AG09319 (cell line): ENCODE measurements around the gene SRSF1.
A peak's percentile ranks its signal among the peaks of the same experiment; 100 is the strongest.

Experiments used
- DNase-seq: peaks from one replicate; pipeline ENCODE4 v3.0.0-alpha.2; 2010; ENCODE audit warnings: low read depth; ENCODE audit errors: extremely low read depth
- CTCF ChIP-seq: IDR thresholded peaks from 2 replicates; pipeline ENCODE4 v1.5.1; 2011; ENCODE audit warnings: low read depth, mild to moderate bottlenecking, inconsistent platforms, low read length, moderate library complexity

The SRSF1 gene, protein sequence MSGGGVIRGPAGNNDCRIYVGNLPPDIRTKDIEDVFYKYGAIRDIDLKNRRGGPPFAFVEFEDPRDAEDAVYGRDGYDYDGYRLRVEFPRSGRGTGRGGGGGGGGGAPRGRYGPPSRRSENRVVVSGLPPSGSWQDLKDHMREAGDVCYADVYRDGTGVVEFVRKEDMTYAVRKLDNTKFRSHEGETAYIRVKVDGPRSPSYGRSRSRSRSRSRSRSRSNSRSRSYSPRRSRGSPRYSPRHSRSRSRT

DNA sequence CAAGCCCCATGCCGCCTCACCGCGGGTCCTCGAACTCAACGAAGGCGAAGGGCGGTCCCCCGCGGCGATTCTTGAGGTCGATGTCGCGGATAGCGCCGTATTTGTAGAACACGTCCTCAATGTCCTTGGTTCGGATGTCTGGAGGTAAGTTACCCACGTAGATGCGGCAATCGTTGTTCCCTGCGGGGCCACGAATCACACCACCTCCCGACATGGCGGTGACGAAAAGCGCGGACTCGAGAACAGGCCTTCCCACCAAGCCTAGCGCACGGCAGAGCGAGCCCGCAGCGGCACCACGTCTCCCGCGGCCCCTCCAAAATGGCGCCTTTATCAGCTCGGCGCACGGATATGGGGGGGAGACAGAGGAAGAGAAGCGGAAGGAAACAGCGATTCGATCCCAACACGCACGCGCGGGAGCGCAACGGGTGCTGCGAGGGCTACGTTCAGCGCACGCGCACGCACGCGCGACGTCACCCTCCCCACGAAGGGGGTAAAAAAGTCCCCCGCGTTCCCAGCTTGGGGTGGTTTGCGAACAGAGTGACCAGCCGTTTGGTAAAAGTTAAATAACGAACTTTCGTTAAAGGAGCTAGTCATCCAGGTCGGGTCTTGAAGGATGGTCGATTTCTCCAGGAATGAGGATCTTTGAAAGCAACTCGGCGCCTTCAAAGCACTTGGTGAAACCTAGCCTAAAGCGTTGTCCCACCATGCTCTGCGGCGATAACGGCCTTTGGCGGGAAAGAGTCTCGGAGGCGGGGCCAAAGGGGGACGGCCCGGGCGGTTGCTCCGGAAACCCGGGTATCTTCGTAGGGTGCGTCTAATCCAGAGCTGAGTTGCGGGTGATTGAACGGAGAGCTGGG is at the start of gene SRSF1:
Gene SRSF1 (minus strand): TSS at position 323 of the 857 bp plus-strand sequence. CDS start 109 bp downstream, at position 214.
- no peak for TF ChIP-seq CTCF
- peak; percentile 94 for DNase-seq

DNA sequence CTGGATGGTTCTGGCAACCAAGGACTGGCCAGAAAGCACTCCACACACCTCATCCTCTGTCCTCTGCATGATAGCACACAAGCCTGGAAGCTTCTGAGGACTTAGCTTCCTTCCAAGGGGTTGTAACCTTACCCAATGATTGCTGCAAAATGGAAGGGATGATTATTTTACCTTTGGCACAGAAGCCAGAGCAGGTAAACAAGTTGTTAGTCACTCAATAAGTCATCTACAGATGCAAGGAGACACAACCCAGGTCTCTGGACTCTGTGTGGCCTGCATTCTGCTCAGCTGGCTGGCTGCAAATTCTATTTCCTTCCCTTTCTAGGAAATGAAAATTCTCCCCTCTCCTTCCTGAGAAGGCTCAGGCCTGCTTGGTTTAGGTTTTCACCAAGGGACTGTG is 49.4 kb upstream of the SRSF1 start:
- TF ChIP-seq CTCF: no peak
- no peak for DNase-seq

DNA sequence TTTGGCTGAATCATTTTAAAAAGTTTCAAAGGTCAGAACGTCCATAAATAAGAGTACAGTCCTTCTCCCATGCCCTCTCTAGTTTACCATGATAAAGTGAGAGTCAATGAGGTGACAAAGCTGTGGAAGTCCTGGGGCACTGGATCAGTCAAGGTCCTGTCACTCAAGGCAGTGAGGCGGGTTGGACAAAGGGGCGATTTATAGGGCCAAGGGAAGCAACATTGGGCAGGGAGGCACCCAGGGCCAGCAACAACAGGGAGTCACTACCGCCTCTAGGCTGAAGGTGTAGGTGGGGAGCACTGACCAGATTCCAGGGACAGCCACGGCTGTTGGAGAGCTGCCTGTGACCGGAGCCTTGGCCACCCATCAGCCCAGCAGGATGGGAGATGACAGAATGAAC is 47.6 kb upstream of the SRSF1 start:
- no peak for DNase-seq
- TF ChIP-seq CTCF: no peak

DNA sequence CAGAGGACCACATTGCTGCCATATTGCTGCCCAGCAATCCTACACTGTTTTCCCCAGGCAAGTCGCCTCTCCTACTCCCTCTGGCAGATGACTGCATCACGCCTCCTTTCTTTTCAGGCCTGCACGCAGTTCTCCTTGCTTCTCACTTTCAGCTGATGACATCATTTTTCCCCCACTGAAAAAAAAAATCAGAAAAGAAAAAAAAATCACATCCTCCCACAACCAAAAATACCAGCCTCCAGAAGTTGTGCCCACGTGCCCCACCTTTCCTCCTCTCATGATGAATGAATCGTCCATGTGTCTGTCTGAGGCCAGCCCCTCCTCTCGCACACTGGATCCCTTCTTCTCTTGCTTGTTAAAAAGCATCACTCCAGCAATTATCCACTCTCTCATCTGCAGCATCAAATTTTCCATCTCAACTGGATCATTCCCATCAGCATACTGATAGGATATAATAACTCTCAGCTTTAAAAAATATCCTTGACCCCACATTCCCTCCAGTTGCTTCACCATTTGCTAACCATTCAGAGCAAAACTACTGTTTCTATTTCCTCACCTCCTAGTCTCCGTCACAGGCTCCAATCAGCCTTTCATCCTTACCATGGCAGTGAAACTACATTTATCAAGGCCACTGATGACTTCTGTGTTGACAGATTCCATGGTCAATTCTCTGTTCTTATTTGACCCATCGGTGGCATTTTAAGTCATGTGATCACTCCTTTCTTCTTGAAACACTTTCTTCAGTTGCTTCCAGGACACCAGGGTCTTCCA is 46.1 kb upstream of the SRSF1 start:
- no peak for TF ChIP-seq CTCF
- no peak for DNase-seq

DNA sequence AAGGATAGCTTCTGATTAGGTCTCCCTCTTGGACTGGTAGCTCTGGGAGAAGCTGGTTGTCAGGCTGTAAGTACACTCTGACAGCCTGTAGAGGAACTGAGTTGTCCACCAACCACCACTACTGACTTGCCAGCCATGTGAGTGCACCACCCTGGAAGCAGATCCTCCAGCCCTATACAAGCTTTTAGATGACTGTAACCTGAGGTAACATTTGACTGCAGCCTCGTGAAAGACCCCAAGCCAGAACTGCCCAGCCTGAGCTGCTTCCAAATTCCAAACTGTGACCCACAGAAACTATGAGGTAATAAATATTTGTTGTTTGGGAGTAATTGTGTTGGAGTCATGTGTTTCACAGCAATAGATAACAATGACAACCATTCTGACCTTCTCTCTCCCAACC is 45.4 kb upstream of the SRSF1 start:
- DNase-seq: no peak
- TF ChIP-seq CTCF: no peak

GRCh38 chr17:58051468-58051867 is 44.4 kb upstream of the SRSF1 start:
- TF ChIP-seq CTCF: no peak
- DNase-seq: no peak

DNA sequence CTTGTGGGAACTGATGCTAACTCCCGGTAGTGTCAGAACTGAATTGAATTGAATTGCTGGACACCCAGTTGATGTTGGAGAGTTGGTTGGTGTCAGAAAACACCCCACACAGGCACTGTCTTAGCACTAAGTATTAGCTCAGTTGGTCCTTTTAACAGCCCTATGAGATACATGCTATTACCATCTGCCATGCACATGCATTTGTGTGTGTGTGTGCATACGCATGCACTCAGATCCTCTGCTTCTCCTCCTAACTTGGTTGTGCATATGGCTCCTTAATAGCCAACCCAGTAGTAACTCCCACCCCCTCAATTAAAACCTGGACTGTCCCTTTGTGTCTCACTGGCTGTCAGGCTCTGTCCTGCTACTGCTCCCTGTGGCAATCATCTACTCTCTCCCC is 43.9 kb upstream of the SRSF1 start:
- DNase-seq: no peak
- TF ChIP-seq CTCF: no peak
